ENCODE measurements around the gene YIPF5.

The YIPF5 gene

DNA sequence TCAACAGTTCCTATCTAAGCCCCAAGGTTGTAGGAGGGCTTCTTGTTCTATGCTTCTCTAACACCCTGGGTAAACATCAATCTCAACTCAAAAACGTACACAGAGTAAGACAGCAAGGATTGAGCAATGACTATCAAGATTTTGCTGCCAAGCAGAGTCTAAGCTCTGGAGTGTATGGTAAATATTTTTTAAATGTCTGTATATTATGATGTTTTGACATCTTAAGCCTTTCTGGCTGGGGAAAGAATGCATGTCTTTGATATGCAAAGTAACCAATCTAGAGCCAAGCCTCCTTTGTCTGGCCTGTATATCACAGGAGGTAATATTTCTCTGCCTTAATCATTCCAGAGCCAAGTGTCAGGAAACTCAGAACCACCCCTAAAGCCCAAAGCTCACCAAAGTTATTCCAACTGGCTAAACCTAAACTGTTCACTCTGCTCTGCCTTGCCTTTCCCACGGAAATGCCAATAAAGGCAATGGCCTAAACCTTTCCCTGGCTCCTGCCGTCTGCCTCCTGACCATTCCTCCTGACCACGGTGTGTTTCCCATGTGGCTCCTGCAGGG, 45.2 kb downstream of the YIPF5 start:
- DNase-seq (ENCODE audit: low read depth, low spot score), result peak; percentile 75

GRCh38 chr5:144122641-144123040, 47.8 kb downstream of the YIPF5 start:
- DNase-seq (ENCODE audit: low read depth, low spot score), result no peak

GRCh38 chr5:144122081-144122480, 48.4 kb downstream of the YIPF5 start:
- peak; percentile 17 for DNase-seq (ENCODE audit: low read depth, low spot score)

GRCh38 chr5:144121577-144121976, 48.9 kb downstream of the YIPF5 start:
- DNase-seq (ENCODE audit: low read depth, low spot score), result no peak

DNA sequence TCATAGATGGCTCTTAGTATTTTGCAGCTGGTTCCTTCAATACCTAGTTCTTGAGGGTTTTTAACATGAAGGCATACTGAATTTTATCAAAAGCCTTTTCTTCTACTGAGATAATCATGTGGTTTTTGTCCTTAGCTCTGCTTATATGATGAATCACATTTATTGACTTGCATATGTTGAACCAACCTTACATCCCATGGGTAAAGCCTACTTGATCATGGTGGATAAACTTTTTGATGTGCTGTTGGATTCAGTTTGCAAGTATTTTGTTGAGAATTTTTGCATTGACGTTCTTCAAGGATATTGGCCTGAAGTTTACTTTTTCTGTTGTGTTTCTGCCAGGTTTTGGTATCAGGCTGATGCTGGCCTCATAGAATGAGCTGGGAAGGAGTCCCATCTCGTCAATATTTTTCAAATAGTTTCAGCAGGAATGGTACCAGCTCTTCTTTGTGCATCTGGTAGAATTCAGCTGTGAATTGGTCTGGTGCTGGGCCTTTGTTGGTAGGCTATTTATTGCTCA, 49.7 kb downstream of the YIPF5 start:
- no peak for DNase-seq (ENCODE audit: low read depth, low spot score)

DNA sequence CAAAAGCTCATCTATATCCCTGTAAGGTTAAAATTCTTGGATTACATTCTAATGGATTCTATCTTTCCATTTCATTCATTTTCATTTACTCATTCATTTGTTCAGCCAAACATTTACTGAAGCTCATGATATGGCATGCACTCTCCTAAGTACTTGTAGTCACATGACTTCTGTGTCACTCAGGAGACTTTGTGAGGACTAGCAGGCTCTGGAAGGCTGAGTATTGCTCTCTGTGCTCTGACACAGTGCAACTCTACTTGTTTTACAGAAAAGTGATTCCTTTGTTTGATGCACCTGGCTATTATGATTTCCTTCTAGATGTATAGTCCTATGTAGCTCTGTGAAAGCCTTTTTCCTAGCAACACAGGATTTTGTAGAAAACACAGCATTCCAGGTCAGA, 53.0 kb downstream of the YIPF5 start:
- DNase-seq (ENCODE audit: low read depth, low spot score), result no peak

DNA sequence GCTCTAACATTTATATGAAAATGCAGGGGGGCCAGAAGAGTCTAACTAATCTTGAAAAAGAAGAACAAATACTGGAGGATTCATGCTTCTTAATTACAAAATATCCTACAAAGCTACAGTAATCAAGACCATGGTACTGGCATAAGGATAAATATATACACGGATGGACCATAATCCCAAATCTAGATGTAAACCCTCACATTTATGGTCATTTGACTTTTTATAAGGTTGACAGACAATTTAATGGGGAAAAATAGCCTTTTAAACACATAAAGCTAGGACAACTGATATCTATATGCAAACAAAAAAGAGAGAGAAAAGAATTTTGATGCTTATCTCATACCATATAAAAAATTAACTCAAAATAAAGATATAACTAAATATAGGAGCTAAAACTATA, 55.9 kb downstream of the YIPF5 start:
- DNase-seq (ENCODE audit: low read depth, low spot score), result no peak
